Gastroesophageal sphincter (tissue), 3 donors: ENCODE measurements around the gene OR8I2.

Source experiments
- EP300 ChIP-seq: sonication (generic); formaldehyde crosslinking; IDR thresholded peaks from one replicate; pipeline ENCODE4 v1.6.1; 2017; ENCODE audit warnings: antibody characterized with exemption, mild to moderate bottlenecking
- POLR2A ChIP-seq, 2 donors: fragments of 450-650 bp; IDR thresholded peaks; one replicate each; pipeline ENCODE4 v1.6.1; 2017; ENCODE audit warnings: antibody characterized with exemption in 2 of 2, mild to moderate bottlenecking in 2 of 2, moderate library complexity in 1 of 2
- TF ChIP-seq, protein P1 (sequence below), 4 experiments: fragments of 200-600 bp in 2 of 4; fragments of 450-650 bp in 2 of 4; sonication (generic) in 1 of 4; IDR thresholded peaks; one replicate each; pipeline ENCODE4 v1.5.1; 2017 to 2019; ENCODE audit warnings: antibody characterized with exemption in 4 of 4, mild to moderate bottlenecking in 2 of 4, moderate library complexity in 2 of 4

DNA sequence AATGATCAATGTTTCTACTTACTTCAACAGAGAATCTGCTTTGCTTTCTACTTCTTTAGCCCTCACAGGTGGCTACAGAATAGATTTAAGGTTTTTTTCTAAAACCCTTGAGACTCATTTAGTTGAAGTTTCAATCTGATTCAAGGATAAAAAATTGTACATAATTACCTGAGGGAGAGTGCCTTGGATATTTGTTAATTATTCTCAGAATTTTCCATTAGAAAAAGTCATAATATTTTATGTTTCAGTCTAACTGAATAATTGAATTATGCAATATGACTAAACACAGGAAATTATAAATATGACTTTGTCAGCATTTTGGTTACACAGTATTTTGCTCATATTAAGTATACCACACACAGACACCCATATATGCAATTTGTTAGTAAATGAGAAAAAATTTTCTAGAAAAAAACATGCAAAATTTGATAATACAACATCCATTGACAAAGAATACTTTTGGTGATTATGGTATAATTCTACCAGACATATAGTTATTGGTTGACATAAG is 47.1 kb downstream of the OR8I2 start, which contains the start of gene OR8J3:
- TF ChIP-seq, protein P1, sequence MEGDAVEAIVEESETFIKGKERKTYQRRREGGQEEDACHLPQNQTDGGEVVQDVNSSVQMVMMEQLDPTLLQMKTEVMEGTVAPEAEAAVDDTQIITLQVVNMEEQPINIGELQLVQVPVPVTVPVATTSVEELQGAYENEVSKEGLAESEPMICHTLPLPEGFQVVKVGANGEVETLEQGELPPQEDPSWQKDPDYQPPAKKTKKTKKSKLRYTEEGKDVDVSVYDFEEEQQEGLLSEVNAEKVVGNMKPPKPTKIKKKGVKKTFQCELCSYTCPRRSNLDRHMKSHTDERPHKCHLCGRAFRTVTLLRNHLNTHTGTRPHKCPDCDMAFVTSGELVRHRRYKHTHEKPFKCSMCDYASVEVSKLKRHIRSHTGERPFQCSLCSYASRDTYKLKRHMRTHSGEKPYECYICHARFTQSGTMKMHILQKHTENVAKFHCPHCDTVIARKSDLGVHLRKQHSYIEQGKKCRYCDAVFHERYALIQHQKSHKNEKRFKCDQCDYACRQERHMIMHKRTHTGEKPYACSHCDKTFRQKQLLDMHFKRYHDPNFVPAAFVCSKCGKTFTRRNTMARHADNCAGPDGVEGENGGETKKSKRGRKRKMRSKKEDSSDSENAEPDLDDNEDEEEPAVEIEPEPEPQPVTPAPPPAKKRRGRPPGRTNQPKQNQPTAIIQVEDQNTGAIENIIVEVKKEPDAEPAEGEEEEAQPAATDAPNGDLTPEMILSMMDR (IDR thresholded peaks at IDR 0.05): no peak
- TF ChIP-seq POLR2A (IDR thresholded peaks at IDR 0.05): no peak
- TF ChIP-seq EP300: no peak
